NOMO-1 treated with DMSO at 0.1 percent for 48 hours (cell line): ENCODE results near the gene LEFTY2.
"Not testable (repeated sequence)": the region's sequence is repeated elsewhere in the genome, so short reads cannot be mapped to it uniquely, and the experiment has no call there.

Experiments used
- DNase-seq: peaks from one replicate; lab custom pipeline; 2025; ENCODE audit not compliant: unreplicated experiment; lab: John Stamatoyannopoulos, UW

The LEFTY2 gene

DNA sequence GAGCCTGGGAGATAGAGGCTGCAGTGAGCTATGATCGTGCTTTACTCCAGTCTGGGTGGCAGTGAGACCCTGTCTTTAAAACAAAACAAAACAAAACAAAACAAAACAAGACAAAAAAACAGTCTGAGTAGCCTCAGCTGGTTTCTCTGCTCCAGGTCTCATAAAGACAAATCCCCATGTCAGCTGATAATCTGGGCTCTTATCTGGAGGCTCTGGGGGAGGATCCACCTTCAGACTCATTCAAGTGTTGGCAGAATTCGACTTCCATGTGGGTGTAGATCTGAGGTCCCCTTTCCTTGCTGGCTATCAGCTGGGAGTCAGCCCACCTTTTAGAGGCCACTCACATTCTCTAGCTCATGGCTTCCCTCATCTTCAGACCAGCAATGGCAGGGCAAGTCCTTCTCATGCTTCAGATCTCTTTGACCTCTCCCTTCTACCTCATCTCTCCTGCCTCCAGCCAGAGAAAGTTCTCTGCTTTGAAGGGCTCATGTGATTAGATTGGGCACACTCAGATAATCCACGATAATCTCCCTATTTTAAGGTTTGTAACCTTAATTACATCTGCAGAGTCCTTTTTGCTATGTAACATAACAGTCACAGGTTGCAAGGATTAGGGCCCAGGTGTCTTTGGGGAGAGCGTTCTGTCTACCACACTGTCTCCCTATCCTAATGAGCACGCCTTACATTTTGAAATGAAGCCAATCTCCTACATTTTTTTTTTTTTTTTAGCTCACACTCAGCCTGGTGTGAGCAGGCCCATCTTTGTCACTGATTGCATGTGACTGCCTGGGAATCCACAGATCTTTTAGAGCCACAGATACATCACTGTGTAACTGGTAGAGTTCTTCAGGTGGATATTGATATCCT is 9.5 kb downstream of the LEFTY2 start:
- no peak for DNase-seq

DNA sequence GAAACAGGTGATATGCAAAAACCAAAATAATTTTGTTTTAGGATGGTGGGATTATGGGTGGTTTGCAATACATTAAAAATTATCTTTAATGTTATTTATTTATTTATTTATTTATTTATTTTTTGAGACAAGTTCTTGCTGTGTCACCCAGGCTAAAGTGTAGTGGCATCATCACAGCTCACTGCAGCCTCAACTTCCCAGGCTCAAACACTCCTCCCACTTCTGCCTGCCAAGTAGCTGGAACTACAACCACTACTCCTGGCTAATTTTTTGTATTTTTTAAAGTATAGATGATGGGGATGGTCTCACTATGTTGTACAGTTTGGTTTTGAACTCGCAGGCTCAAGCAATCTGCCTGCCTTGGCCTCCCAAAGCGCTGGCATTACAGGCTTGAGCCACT is 10.5 kb downstream of the LEFTY2 start:
- DNase-seq: no peak

DNA sequence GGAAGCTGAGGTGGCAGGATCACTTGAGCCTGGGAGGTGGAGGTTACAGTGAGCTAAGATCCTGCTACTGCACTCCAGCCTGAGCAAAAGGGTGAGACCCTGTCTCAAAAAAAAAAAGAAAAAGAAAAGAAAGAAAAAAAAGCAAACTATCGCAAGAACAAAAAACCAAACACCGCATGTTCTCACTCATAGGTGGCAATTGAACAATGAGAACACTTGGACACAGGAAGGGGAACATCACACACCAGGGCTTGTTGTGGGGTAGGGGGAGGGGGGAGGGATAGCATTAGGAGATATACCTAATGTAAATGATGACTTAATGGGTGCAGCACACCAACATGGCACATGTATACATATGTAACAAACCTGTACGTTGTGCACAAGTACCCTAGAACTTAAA is 11.6 kb downstream of the LEFTY2 start:
- DNase-seq: not testable (repeated sequence)

DNA sequence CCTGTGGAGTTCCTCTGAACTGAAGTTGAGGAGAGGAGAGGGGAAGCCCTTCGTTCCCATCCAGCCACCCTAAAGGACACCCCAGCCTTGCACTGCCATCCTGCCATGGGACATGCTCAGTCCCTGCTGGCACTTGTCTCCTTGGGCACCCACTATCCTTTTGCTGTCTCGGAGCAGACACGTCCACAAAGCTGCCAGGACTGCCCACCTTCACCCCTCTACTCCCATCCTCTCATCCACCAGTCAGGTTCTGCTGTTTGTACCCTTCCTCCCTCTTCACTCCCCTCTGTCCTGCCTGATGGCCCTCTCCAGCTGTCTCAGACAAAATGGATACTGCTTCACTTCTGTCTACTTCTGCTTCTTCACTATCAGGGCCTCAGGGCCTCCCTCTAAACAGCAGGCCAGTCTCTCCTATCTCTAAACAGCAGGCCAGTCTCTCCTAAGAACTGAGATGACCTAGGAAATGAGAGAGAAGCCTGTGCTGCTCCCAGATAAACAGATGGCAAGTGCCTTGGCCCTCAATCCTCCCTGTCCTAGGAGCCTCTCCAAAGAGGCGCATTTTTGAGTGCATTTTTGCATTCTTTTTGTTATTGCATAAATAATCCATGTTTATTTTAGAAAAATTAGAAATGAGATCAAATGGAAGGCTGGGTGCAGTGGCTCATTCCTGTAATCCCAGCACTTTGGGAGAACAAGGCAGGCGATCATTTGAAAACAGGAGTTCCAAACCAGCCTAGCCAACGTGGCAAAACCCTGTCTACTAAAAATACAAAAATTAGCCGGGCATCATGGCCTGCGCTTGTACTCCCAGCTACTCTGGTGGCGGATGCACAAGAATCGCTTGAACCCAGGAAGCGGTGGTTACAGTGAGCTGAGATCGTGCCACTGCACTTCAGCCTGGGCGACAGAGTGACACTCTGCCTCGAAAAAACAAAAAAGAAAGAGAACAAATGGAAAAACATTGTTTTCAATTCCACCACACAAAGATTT is 12.5 kb downstream of the LEFTY2 start:
- DNase-seq: peak; percentile 17

DNA sequence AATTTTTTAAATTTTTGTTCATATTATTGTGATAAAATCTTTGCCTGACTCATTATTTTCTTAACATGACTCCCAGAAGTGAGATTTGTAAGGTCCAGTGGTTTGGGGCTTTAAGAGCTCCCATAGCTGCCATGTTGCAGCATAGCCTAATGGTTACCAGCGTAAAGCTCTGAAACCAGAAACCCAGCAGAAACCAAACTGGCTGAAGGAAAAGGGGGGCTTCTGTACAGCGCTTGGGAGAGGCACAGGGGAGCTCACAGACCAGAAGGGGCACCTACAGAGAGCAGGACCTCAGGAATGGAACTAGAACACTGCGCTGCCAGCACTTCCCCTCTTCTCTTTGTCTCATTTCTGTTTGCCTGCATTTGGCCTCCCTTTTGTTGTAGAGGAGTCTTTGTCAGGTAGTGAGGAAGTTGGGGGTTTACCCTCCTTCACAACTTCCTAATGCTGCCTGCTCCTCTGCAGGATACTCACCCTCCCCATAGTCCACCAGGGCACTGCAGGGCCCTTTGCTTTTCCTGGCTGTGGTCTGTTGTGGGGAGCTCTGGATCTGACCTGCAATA is 14.4 kb downstream of the LEFTY2 start:
- peak; percentile 27 for DNase-seq

DNA sequence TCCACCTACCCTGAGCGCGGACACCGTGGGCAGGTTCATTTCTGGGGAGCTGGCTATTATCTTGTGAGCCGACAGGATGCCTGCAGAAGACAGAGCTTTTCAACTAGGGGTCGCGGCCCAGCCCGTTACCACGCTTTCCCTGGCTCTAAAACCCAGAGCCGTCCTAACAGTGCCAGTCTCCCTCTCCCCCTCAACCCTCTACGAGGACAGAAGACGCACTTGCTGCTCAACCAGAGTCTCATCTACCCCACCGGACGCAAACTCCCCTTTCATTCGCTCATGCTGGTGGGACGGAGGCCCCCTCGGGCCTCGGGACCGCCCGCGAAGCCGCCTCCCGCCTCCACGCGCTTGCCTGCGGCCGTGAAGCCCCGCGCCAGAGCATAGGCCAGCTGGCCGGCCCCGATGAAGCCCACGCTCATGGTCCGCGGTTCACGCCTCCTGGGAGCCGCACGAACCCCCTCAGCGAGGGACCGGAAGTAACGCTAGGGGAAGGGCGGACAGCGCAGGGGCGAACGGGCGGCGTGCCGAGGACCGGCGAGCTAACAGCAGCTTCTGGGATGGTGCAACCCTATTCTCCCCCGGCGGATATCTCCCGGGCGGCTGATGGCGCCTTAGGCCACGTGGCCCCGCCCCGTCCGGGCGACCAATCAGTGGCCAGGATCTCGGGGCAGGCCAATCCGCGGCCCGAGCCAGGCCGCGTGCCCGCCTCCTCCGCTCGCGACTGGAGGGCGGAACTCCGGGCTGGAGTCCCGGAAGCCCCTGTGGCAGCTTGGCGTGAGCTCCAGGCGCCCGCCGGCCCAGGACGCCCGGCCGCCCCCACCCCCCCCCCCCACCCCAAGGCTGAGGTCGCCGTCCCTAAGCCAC is 17.1 kb downstream of the LEFTY2 start, which contains the start of gene PYCR2:
PYCR2 (minus strand) TSS at position 559 of the 864 bp plus-strand sequence; CDS start at position 419, 140 bp downstream.
- DNase-seq: peak; percentile 95

DNA sequence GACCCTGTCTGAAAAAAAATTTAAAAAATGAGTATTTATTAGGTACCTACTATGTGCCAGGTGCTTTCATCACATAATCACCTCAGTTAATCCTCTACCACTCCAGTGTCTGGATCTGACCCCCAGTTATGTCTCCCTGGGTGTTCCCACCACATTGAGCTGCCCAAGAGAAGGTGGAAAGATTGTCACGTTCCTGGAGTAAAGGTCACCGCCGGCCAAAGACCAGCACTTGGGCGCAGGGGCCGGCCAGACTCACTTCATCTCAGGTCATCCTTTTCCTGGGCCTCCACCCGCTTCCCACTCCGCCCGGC is 17.7 kb downstream of the LEFTY2 start:
- no peak for DNase-seq

DNA sequence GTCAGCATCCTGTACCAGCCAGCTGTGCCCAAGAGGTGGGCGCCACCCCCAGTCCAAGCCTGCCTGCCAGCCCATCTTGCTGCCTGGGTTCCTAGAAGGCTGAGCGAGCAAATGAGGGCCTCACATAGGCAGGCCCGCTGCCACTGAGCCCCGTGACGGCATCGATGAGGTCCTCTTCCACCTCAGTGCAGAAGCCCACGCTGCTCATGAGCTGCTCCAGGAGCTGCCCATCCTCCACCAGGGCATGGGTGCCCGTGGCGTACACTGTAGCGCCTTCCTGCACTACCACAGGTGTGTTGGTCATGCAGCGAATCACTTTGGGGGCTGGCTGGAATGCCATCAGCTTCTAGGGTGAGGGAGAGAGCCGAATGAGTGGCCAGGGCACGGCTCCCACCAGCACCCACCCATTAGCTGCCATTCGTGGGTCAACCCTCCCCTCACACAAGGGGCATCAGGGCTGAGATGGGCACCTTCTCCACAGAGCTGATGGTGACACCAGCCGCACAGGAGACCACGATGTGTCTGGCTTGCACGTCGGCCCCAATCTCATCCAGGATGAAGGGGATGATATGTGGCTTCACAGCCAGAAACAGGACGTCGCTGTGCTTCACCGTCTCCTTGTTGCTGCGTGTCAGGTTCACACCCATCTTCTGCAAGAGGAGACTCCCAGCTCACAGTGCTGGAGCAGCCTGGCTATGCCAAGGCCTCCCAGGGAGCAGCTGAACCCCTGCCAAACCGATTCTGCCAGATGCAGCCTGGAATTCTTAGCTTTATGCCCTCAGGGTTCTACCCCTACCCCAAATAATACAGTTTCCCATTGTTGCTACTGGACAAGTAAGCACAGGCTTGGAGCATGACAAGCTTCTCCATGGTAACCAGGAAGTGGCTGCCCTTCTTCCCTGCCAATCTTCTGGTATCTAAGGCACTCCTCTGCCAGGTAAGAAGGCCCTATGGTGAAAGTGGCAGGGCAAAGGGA is 19.0 kb downstream of the LEFTY2 start:
- DNase-seq: no peak

DNA sequence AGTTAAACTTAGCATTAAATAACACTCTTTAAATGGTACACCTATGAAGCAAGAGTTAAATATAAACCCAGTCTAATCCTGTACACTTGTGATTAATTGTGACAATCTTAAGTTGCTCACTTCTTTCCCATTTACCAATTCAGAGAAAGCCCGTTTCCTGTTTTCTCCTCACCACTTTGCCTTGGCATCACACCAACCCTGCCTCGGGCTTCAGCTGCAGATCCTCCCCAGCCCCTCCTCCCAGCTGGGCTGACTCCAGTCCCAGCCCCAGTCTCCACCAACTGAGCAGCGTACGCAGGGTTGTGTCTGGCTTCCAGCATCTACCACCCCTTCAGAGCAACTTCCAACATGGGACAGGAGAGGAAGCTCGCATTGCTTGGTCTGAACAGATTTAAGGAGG is 21.1 kb downstream of the LEFTY2 start:
- DNase-seq: no peak

DNA sequence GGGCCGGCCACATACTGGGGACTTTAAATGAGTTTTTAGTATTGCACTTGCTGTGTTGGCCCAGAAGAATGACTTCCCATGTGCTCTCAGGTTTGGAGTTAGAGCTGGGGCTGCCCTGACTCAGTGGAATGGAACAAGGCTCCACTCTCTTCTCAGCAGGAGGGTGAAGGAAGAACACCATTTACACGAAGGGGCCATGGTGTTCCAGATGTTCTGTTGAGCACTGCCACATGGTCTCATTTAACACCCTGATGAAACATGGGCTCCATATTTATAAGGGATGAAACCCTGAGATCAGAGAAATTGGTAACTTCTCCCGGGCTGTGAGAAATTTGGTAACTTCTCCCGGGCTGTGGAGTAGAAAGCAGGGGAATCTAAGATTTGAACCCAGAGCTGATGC is 22.7 kb downstream of the LEFTY2 start:
- DNase-seq: no peak

DNA sequence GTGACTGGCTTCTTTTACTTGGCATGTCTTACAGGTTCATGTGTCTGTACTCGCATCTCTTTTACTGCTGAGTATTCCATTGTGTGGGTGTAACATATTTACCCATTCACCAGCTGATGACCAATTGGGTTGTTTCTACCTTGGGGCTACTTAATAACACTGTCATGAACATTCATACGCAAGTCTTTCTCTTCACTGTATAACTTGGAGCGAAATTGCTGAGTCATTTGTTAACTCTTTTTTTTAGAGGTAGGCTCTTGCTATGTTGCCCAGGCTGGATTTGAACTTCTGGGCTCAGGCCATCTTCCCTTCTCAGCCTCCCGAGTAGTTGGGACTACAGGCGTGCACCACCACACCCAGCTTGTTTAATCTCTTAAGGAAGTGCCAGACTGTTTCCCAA is 23.5 kb downstream of the LEFTY2 start:
- DNase-seq: no peak

DNA sequence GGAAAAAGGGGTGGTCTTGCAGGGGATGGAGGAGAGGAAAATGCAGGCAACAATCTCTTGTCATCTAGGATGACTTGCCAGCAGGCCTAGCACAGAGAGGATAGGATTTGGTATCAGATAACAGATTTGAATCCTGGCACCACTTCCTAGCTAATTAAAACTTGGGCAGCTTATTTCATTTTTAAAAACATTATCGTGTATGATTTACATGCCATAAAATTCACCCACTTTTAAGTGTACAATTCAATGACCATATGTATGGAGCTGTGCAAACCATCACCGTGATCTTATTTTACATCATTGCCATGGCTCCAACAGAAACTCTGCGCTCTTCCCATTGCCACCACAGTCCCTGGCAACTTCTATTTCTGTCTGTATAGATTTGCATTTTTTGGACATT is 23.9 kb downstream of the LEFTY2 start:
- no peak for DNase-seq

DNA sequence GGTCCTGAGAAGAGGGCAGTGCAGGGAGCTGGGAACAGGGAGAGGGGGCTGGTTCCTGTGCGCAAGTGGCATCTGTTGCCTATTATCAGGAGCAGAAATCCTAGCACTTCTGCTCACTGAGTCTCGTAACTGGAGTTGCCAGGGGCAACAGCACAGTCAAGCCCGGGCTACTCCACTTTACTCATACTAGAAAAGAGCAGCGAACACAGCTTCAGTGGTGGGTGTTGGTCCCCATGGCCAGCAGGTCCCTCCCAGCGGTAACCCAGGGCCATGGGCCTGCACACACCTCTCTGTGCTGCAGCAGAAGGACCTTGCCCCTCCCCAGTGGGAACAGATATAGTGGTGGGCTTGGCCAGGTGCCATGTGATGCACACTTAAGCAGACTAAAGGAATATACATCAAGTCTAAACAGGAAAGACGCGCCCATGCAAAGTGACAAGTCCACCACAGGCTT is 25.5 kb downstream of the LEFTY2 start:
- no peak for DNase-seq

DNA sequence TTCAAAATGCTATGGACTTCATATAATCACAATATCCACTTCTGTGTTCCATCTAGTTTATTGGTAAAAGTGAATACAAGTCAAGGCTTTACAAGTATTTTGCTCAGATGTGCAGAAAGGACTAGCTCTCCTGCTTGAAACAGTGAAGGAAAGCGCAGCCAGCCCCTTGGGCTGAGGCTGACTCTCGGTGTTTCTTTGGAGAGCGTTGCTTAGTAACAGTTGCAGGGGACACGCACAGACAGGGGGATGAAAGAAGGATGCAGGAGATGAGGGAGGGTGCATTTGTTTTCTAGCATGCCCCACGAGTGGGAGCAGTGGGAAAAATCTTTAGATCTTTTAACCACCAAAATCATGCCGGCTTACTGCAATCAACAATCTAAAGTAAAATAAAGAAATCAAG is 26.1 kb downstream of the LEFTY2 start:
- no peak for DNase-seq

DNA sequence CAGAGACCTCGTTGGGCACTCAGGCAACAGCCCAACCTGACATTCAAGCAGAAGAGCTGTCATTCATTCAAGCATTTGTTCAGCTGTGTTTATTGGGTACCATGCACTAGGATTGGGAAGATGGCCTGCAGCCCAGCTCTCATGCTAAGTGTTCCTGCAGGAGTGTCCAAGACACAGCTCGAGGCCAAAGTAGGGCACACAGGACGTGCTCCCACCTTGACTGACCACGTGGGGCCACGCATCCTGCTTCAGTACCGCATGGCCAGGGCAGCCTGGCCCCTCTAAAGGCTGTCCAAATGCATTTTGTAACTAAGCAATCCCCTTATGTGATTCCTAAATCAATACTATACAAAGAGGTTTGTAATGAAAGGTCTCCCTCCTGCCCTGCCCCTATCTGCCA is 26.6 kb downstream of the LEFTY2 start:
- DNase-seq: no peak

DNA sequence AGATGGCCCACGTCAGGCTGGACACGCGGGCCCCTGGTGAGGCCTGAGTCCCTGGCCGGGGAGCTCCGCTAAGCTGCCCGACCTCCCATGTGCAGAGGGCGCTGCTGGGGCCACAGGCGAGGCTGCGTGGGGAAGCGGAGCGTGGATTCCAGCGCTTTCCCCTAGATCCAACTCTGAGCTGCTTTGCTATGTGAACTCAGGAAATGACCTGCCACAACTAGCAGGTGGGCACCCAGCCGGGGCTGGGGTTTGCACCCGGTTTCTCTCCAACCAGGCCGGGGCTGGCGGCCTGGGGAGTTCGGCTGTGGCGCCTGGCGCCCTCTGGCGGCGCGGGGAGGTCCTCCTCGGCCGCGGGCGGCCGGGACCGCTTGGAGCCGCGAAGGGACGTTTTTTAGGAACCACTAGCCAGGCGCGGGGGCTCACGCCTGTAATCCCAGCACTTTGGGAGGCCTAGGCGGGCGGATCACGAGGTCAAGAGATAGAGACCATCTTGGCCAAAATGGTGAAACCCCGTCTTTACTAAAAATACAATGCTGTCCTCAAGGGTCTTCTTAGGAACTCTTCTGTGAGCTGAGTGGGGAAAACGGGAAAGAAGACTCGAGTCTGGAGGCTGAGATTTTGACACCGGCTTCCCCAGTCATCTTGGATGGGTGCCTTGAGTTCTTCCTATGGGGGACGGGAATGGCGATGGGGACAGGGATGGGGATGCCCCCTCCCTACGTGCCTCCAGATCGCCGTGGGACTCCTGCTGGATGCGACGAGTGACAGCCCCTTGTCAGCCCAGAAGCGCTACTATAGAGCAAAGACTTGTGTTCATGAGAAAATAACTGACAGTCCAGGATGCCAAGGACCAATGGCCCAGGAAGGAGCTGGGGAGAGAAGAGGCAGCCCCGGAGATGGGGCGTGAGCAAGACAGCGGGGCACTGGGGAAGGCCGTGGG is 29.6 kb downstream of the LEFTY2 start:
- DNase-seq: no peak

DNA sequence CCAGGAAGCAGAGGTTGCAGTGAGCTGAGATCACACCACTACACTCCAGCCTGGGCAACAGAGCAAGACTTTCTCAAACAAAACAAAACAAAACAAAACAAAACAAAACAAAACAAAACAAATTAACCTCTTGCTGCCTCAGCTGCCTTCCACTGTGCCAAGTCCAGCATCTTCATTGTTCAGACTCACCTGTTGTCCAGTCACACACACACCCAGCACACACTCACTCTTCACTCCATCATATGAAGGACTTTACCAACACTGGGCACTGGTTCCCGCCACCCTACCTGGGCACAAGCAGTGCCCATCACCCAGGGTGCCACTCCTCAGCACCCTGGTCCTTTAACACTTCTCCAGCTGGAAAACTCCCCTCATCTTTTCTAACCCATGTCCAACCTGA is 31.5 kb downstream of the LEFTY2 start:
- DNase-seq: no peak

DNA sequence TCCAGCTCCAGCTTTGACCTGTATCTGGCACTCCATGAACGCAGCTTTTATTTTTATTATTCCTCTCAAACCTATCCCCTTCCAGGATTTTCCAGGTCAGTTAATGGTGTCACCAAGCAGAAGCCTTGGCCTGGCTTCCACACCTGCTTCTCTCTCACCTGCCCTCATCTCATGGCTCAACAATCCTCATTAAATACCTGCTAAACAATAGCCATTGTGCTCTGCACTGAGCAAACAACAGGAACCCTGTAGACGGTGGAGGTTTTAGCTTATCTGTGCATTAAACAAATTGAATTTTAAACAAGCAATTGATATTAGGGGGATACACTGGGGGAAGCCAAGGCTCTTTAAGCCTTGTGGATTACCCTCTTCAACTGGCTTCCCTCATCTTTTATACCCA is 32.2 kb downstream of the LEFTY2 start:
- DNase-seq: no peak
